Duodenal mucosa (tissue), 2 donors: ENCODE data around the gene AUP1.

Experiments
- H3K27ac ChIP-seq: one replicate; pipeline ENCODE4 v1.7.0; 2013; ENCODE audit warnings: low read depth, low read length
- H3K27me3 ChIP-seq, 2 donors: one replicate each; pipeline ENCODE4 v1.7.0; 2013; ENCODE audit warnings: low read length in 2 of 2, control low read depth in 1 of 2; ENCODE audit not compliant: insufficient read depth in 2 of 2, control insufficient read depth in 1 of 2
- H3K36me3 ChIP-seq, 2 donors: one replicate each; pipeline ENCODE4 v1.7.0; 2013; ENCODE audit warnings: low read length in 2 of 2, control low read depth in 1 of 2; ENCODE audit not compliant: insufficient read depth in 2 of 2, control insufficient read depth in 1 of 2
- H3K4me1 ChIP-seq, 2 donors: one replicate each; pipeline ENCODE4 v1.7.0; 2013; ENCODE audit warnings: low read length in 2 of 2, control low read depth in 1 of 2; ENCODE audit not compliant: insufficient read depth in 2 of 2, control insufficient read depth in 1 of 2
- H3K4me3 ChIP-seq, 2 donors: one replicate each; pipeline ENCODE4 v1.7.0; 2013; ENCODE audit warnings: low read length in 2 of 2, low read depth in 1 of 2
- H3K9ac ChIP-seq, 2 donors: one replicate each; pipeline ENCODE4 v1.7.0; 2013; ENCODE audit warnings: low read length in 2 of 2, low read depth in 1 of 2
- H3K9me3 ChIP-seq, 2 donors: one replicate each; pipeline ENCODE4 v1.7.0; 2013; ENCODE audit warnings: low read length in 2 of 2, control low read depth in 1 of 2; ENCODE audit not compliant: control insufficient read depth in 1 of 2

AUP1 gene

GRCh38 chr2:74536166-74536950 lies 6.9 kb upstream of the AUP1 start:
- peaks cover 4 to 8% of the 10 kb centered on the region in 2 donors for H3K4me1 ChIP-seq
- H3K9ac ChIP-seq = no peak overlapping the region
- H3K4me3 ChIP-seq = no peak overlapping the region
- H3K27me3 ChIP-seq = peaks cover 0 to 3% of the 10 kb centered on the region in 2 donors
- H3K36me3 ChIP-seq = peaks cover 0 to 20% of the 10 kb centered on the region in 2 donors
- H3K9me3 ChIP-seq = no peaks in the 10 kb centered on the region
- no peak overlapping the region for H3K27ac ChIP-seq

- Histone ChIP-seq H3K4me1 (peaks cover 12 to 17% of the 10 kb centered on the region in 2 donors), H3K27me3 (peaks cover 0 to 3% of the 10 kb centered on the region in 2 donors), H3K9me3 (no peaks in the 10 kb centered on the region), H3K27ac (no peak overlapping the region), H3K9ac (no peak overlapping the region), H3K4me3 (no peak overlapping the region), H3K36me3 (peaks cover 0 to 20% of the 10 kb centered on the region in 2 donors)
These were observed 6.0 kb upstream of the AUP1 start for GRCh38 chr2:74535440-74535965.

- H3K4me1 ChIP-seq = peaks cover 12 to 18% of the 10 kb centered on the region in 2 donors
- H3K9ac ChIP-seq = no peak overlapping the region
- peaks cover 0 to 3% of the 10 kb centered on the region in 2 donors for H3K27me3 ChIP-seq
- H3K36me3 ChIP-seq = peaks cover 0 to 20% of the 10 kb centered on the region in 2 donors
- no peaks in the 10 kb centered on the region for H3K9me3 ChIP-seq
- no peak overlapping the region for H3K27ac ChIP-seq
- no peak overlapping the region for H3K4me3 ChIP-seq
These were observed 4.9 kb upstream of the AUP1 start for GRCh38 chr2:74534411-74534810.

- Histone ChIP-seq H3K36me3 (peaks cover 0 to 20% of the 10 kb centered on the region in 2 donors), H3K4me3 (no peak overlapping the region), H3K4me1 (peaks cover 15 to 26% of the 10 kb centered on the region in 2 donors), H3K9me3 (no peaks in the 10 kb centered on the region), H3K27ac (no peak overlapping the region), H3K27me3 (no peaks in the 10 kb centered on the region), H3K9ac (no peak overlapping the region)
These were observed 4.0 kb upstream of the AUP1 start for GRCh38 chr2:74533464-74533863.

GRCh38 chr2:74532222-74532621 lies 2.7 kb upstream of the AUP1 start:
- no peak overlapping the region for H3K4me3 ChIP-seq
- H3K9me3 ChIP-seq = no peaks in the 10 kb centered on the region
- H3K4me1 ChIP-seq = peaks cover 22 to 33% of the 10 kb centered on the region in 2 donors
- no peaks in the 10 kb centered on the region for H3K27me3 ChIP-seq
- no peak overlapping the region for H3K27ac ChIP-seq
- H3K9ac ChIP-seq = no peak overlapping the region
- H3K36me3 ChIP-seq = peaks cover 10 to 30% of the 10 kb centered on the region in 2 donors

GRCh38 chr2:74531666-74532065 lies 2.2 kb upstream of the AUP1 start:
- Histone ChIP-seq H3K4me3 (no peak overlapping the region), H3K9me3 (no peaks in the 10 kb centered on the region), H3K36me3 (peaks cover 16 to 36% of the 10 kb centered on the region in 2 donors), H3K27ac (no peak overlapping the region), H3K27me3 (no peaks in the 10 kb centered on the region), H3K4me1 (peaks cover 22 to 33% of the 10 kb centered on the region in 2 donors), H3K9ac (no peak overlapping the region)

- Histone ChIP-seq H3K36me3 (peaks cover 21 to 40% of the 10 kb centered on the region in 2 donors), H3K4me1 (peaks cover 28 to 35% of the 10 kb centered on the region in 2 donors), H3K27ac (peak overlapping the region; percentile 46), H3K27me3 (no peaks in the 10 kb centered on the region), H3K9me3 (no peaks in the 10 kb centered on the region), H3K9ac (peak overlapping the region; percentile 72 to 83), H3K4me3 (peak overlapping the region; percentile 99 to 100)
These were observed 1.0 kb upstream of the AUP1 start for GRCh38 chr2:74530239-74531187.

- no peaks in the 10 kb centered on the region for H3K27me3 ChIP-seq
- peak overlapping the region; percentile 96 to 99 for H3K9ac ChIP-seq
- H3K4me3 ChIP-seq = peak overlapping the region; percentile 99 to 100
- H3K36me3 ChIP-seq = peaks cover 21 to 36% of the 10 kb centered on the region in 2 donors
- no peaks in the 10 kb centered on the region for H3K9me3 ChIP-seq
- H3K4me1 ChIP-seq = peaks cover 35 to 42% of the 10 kb centered on the region in 2 donors
- peak overlapping the region; percentile 87 for H3K27ac ChIP-seq
These were observed 728 bp downstream of the AUP1 start for GRCh38 chr2:74528600-74529356.

GRCh38 chr2:74527741-74528140 lies 1.8 kb downstream of the AUP1 start:
- H3K9me3 ChIP-seq = no peaks in the 10 kb centered on the region
- peaks cover 21 to 27% of the 10 kb centered on the region in 2 donors for H3K36me3 ChIP-seq

More at GRCh38 chr2:74527741-74528140, 1.8 kb downstream of the AUP1 start:
- Histone ChIP-seq H3K4me3 (peak overlapping the region in 1 of 2 donors; percentile 99), H3K27ac (no peak overlapping the region), H3K4me1 (peaks cover 35 to 42% of the 10 kb centered on the region in 2 donors), H3K9ac (no peak overlapping the region), H3K27me3 (no peaks in the 10 kb centered on the region)
